GM12874 (cell line): ENCODE data around the gene GRIA4.

ENCODE experiments used
- TF ChIP-seq, protein P1 (sequence below): IDR thresholded peaks from 2 replicates; pipeline ENCODE4 v1.5.1; 2011; ENCODE audit warnings: low read depth, mild to moderate bottlenecking, control low read depth, low read length, moderate library complexity; ENCODE audit not compliant: insufficient read depth

The GRIA4 gene

DNA sequence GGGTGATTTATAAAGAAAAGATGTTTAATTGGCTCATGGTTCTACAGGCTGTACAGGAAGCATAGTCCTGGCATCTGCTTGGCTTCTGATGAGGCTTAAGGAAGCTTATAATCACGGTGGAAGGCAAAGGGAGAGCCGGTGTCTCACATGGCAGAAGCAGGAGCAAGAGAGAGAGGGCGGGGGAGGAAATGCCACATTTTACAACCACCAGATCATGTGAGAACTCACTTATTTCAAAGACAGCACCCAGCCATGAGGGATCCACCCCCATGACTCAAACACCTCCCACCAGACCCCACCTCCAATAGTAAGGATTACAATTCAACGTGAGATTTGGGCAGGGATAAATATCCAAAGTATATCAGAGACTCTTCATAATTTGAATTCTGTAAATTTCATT, 211.5 kb downstream of the GRIA4 start:
- TF ChIP-seq, protein P1, sequence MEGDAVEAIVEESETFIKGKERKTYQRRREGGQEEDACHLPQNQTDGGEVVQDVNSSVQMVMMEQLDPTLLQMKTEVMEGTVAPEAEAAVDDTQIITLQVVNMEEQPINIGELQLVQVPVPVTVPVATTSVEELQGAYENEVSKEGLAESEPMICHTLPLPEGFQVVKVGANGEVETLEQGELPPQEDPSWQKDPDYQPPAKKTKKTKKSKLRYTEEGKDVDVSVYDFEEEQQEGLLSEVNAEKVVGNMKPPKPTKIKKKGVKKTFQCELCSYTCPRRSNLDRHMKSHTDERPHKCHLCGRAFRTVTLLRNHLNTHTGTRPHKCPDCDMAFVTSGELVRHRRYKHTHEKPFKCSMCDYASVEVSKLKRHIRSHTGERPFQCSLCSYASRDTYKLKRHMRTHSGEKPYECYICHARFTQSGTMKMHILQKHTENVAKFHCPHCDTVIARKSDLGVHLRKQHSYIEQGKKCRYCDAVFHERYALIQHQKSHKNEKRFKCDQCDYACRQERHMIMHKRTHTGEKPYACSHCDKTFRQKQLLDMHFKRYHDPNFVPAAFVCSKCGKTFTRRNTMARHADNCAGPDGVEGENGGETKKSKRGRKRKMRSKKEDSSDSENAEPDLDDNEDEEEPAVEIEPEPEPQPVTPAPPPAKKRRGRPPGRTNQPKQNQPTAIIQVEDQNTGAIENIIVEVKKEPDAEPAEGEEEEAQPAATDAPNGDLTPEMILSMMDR = no peak

DNA sequence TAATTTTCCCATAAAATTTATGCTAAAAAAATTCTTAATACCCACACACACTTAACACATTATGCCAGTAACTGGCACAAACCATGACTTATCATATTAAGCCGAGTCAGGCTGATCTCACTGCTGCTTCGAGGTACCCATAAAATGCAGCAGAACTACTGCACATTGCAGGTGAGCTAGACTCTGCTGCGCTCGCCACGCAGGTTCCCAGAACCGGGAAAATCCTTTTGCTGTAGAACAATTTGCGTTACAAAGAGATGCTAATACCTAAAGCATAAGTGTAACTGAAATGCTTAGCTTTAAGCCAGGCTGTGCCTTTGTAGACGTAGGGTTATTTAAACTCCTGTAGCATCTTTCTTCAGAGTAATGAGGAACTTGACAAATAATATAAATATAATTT, 211.9 kb downstream of the GRIA4 start:
- TF ChIP-seq, protein P1 = no peak

DNA sequence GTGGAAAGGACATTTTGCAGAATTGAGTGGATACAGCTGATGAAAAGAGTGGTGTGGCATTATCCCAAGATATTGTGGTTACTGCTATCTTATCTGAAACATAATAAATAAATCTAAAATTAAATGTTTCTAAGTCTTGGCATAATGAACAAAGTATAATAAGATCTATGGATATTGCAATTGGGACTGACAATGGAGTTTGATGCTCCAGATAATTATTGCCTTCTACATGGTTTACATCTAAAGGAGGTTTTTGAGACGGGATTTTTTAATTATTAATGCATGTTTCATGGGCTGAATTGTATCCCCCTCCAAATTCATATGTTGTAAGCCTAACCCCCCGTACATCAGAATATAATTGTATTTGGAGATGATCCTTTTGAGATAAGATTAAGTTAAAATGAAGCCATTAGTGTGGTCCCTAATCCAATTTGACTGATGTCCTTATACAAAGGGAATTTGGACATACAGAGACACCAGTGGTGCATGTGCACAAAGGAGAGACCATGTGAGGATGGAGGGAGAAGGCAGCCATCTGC, 213.7 kb downstream of the GRIA4 start:
- TF ChIP-seq, protein P1 = no peak

DNA sequence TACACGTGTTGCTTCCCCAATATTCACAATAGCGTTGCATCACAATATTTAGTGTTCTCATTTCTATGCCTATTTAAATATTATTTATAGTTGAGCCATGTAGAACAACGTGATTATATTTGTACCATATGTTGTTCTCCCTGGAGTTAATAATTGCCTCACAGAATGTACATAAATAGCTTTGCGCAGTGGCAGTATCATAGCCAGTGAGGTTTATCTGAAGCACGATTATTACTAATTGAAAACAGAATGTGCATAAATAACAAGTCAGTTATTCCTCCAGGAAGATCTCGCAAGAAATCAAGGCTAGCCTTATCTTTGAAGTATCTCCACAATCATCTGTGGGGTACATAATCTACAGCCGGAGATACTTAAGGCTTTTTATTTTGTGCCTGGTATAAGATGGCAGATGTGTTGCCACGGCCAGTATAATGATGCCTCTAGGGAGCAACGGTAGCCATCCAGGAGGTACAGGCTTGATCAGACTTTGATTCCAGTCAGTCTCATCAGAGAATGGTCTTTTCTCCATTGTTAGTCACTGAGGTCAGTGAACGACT, 214.7 kb downstream of the GRIA4 start:
- TF ChIP-seq, protein P1 = no peak

DNA sequence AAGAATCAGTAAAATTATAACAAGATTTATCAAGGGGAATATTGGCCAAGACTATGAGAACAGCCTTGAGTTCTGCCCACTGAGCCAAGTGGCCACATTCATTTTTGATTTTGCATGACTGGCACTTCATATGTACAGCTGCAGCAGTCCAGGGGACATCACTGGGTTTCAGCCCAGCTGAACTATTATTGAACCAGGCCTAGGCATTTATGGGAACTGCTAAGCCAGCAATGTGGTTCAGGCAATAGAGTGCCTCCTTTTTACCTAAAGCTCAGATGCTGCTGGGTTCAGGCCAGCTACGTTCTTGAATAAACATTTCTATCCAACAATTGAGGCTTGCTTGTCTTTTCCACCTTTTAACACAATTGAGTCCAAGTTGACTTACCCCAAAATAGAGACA, 215.3 kb downstream of the GRIA4 start:
- TF ChIP-seq, protein P1 = no peak

DNA sequence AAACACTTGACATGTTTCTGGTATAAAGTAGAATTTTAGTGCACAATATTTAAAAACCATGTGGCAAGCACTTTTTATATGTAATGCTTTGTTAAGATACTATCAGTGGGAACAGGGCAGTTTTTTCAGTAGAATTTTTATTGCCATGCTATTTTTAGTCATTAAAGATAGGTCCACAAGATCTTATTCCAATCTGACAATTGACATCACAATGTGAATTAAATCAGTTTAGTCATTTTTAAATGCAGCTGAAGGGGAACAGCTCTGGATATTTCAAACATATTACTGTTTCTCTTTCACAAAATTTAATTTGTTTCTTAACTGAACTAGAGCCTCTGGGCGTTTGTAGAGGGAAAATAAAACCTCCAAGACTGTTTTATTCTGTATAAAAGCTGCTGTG, 218.0 kb downstream of the GRIA4 start:
- TF ChIP-seq, protein P1 = no peak

DNA sequence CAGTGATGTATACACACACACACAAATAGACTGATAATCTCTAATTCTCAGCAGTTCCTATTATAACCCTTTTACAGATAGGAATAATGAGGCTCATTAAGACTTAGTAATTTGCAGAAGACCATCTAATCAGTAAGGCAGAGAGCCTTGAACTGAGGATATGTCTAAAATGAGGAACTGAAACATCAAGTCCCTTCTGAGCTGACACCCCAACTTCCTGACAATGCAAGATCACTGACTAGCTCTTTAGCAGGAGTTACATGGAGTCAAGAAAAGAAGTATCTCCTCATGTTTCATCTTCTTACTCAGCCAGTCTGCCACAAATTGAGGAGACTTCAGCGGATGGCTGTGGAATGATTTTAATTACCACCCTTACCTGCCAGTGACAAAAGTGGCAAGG, 219.2 kb downstream of the GRIA4 start:
- TF ChIP-seq, protein P1 = no peak

DNA sequence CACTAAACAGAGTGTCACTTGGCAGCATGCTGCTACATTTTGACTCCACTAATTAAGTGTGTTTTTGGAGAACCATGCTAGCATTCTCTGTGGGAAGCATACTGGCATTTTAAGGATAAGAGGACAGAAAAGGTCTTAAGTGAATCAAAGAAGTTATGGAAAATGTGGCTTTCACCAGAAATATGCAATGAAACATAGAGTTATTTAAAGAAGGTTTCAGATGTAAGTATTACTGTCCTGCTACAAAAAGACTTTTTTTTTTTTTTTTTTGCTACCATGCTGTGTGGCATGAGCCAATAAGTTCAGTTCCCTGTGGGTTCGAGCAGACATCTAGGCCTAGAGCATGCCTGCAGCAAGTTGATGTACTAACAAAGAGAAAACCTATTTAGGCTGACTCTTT, 224.6 kb downstream of the GRIA4 start:
- TF ChIP-seq, protein P1 = no peak
